Measurements from ENCODE around the gene HSPG2.

Gene HSPG2

DNA sequence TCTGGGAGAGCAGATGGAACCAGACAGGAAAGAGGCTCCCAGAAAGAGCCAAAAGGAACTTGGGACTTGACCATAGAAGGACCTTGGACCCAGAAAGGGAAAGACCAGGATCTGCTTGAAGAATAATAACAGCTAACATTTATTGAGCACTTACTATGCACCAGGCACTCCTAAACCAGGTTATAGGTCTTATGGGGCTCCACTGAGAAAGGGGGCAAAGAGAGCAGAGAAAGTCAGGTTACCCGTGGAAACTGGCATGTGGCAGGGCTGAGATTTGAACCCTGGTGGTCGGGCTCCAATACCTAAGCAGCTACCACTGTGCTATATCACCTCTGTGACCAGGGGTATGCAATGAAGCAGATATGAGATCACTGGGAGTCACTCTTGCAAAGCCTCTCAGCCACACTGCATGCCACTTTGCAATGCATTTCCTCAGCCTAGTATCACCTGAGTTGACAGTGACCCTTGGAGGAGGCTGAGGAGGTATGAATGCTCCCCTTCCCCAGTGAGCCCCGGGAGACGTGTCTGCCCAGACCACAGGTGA is 37.8 kb downstream of the HSPG2 start:
- DNase-seq (ENCODE audit: low read depth, low spot score): no peak

DNA sequence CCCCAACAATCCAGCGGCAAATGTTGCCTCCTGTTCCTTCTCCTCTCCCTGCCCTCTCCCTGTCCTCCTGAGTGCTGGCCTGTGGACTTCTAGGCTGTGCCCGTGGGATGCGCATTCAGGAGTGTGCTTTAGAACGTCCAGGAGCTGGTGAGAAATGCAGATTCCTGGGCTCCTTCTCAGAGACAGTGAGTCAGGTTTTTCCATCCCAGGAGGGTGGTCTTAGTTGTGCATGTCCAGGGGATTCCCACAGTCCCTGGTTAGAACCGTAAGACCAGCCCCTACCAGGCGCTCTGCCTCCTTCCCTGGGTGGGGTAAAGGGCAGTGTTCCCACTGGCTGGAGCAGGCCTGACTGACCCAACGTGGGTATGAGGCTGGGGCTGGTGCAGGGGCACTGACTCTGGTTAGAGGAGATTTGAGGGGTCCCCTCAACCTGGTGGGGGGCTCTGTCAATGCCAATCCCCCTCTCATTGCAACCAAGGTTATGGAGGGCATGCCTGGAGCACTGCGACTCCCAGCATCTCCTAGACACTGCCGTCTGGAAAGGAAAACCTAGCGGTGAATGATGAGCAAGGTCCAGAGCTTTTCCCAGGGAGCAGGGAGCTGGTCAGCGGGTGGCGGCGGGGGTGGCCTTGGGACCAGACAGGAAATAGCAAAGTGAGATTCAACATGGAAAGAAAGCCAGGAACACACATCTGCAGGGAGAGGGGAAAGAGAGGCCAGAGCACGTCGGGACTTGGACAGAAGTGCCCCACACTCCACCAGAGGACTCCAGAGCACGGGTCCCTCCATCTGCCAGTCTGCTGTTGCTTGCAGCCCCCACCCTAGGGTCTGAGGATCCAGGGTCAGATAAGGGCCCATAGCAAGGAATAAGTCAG is 38.5 kb downstream of the HSPG2 start:
- DNase-seq (ENCODE audit: low read depth, low spot score): no peak

DNA sequence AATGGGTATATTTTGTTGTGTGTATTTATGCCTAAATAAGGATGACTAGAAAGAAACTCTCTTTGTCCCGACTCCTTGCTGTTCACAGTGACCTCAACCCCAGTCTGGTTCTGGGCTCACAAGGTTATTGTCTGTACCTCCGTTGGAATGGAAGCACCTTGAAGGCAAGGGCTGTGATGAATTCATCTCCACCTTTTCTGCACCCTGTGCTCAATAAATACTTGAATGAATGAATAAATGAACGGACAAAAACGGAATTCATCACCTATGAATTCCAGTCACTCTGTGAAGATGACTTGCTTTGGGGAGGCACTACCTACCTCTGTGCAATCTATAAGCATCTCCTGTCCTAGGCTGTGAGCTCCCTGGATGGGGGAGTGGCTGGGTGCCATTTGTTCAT is 39.3 kb downstream of the HSPG2 start:
- DNase-seq (ENCODE audit: low read depth, low spot score): no peak

DNA sequence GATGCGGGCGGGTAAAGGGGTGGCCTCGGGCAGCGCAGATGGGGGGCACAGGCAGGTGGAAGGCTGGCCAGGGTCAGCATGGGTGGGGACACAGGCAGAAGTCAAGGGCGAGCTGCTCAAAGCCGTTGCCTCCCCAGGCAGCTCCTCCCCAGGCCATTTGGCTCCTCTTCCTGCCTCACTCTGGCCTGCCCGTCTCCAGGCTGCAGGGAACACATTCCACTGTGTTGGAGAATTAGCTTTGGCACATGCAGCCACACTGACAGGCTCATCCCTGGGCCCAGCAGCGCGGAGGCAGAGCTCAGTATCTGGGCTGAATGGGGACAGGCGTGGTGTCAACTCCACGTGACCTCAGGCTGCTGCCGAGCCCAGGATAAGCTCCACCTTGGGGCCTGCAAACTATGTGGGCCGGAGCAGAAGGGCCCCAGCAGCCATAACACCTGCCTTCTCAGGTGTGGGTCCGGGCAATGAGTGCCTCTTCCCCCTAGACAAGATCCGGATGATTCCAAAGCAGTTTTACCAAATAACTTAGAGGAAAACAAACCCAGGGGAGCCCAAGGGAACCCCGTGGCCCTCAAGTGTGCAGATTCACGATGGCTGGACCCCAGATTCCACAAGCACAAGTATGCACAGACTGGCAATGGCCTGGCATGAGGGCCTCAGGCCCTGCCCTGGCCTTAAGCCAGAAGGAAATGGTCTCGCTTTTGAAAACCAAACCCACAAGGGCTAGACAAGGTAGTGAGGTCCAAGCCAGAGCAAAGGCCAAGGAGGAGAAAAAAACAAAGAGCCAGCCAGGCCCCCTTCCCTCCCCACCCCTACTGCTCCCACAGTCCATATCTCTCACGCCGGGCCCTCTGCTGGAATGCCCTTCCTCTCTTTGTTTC is 40.2 kb downstream of the HSPG2 start:
- DNase-seq (ENCODE audit: low read depth, low spot score): no peak

DNA sequence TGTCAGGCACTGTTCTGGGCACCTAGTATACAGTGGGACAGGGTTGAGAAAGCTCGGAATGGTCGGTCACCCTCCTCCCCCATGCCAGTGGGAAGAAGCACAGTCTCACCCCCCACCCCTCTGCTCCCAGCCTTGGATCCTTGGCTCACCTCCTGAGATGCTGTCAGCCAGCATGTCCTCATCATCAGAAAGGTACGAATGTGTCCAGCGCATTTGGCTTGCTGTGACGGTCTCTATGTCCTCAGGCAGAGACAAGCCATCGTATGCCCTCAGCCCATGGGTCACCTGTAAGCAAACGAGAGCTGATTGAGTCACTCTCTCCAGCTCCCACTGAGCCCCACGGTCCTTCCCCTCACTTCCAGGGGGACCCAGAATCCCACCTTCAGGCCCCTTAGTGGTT is 41.1 kb downstream of the HSPG2 start:
- DNase-seq (ENCODE audit: low read depth, low spot score): no peak

DNA sequence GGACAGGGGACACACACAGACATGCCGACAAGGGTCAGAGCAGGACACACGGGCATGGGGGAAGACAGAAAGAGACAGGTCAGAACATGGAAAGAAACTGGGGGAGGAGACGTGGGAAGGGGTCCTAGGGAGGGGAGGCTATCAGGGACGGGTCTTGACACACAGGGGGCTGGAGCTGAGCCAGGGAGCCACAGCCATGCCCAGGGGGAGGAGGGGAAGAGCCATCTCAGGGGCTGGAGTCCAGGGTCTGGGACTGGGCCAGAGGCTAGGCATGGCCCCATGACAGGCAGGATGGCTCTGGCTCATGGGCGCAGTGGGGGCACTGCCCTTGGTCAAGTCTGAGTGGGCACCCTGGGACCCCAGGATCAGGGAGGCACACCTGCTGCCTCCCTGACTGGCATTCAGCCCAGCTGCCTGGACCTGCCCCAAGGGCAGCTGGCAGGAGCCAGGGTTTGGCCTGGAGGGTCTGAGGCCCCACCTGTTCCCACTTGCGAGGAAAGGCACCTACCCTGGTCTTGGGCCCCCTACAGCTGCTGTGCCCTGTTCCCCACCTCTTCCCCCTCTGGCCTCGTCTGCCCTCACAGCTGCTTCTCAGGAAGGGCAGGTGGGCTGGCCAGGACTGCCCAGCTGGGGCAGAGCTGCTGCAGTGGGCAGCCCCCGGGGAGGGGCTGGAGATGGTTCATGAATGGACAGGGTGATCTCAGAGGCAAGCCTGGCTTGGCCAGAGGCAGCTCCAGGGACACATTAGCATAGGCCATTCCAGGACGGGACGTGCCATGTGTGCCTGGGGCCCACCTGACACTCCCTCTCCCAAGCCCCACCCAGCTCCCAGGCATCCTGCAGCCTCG is 42.9 kb downstream of the HSPG2 start:
- DNase-seq (ENCODE audit: low read depth, low spot score): no peak

DNA sequence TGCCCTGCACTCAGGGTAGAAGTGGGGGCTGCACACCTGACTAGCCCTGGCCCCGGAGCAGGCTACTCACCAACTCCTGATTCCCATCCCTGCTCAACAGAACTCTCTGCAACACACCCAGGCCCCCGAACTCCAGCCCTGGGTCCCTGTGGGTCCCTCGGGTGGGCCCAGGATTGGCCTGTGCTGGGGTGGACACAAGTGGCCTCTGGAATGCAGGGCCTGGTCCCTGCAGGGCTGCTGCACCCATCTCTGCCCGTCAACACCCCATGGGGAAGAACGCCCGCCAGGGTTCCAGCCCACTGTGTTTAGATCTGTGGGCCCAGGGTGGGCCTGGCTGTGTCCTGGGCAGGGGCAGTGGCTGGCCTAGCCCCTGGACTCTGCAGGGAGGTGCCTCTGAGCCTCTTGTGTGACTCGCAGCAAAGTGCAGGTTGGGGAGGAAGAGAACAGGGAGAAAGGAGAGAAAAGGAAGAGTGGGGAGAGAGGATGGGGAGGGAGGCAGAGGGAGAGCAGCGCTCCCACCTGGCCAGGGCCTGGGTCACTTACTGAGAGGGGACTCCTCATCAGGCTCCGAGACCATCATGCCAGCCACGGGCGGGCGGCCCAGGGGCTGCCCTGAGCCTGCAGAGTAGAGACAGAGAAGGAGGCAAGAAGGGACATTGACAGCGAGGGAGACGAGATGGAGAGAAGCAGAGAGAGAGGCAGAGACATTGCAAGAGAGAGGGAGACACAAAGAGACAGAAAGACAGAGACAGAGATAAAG is 43.9 kb downstream of the HSPG2 start:
- no peak for DNase-seq (ENCODE audit: low read depth, low spot score)

DNA sequence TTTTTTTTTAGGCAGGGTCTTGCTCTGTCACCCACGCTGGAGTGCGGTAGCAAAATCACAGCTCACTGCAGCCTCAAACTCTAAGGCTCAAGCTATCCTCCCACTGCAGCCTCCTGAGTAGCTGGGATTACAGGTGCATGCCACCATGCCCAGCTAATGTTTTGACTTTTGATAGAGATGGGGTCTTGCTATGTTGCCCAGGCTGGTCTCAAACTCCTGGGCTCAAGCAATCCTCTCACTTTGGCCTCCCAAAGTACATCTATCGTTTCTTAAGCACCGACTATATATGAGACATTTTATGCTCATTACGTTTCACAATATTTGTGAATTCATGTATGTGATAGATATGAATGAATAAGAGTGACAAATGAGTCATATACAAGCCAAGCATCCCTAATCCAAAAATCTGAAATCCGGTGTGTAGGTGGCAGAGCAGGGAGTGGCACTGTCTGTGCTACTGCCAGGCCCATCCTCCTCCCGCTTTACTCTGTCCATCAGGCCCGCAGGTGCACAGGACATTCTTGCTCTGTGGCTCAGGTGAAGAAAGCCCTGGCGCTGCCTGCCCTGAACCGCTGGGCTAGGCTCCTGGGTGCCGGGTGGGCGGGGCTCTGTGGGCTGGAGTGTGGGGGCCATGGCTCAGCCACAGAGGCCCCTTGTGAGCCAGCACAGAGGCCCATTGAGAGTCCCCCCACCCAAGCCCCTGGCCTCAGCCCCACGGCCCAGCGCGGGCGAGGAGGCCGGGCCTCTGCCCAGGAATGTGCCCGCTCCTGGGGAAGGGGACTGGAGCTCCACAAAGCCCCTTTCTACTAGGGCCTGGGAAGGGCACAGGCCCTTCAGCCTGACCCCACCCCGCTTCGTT is 45.3 kb downstream of the HSPG2 start:
- no peak for DNase-seq (ENCODE audit: low read depth, low spot score)

DNA sequence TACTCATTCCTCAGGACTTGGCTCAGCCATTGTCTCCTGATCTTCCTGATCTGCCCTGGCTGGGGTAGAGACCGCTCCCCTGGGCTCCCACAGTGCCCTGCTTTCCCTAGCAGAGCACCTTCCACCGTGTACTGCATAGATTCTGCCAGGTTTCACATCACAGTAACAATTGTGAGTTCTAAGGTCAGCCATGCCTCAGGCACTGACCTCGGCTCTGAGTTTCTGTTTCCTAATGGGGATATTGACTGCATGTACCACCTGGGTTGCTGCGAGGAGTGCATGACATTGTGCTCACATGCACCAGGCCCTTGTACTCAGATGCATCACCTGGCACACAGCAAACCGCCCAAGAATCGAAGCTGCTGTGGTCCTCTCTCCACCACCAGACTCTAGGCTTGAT is 46.0 kb downstream of the HSPG2 start:
- no peak for DNase-seq (ENCODE audit: low read depth, low spot score)

DNA sequence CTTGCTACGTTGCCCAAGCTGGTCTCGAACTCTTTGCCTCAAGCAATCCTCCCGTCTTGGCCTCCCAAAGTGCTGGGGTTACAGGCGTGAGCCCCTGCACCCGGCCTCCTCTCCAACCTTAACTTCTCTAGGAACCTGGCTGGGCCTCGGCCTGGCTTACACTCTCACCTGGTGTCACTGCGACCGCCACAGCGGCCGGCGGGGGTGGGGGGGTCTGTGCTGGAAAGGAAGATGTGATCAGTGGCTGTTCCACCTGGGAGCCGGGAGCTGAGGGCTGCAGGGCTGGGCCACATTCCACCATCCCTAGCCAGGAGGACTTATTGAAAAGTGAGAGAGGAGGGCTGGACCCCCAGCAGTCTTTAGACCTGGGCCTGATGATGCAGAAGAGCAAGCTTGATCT is 48.6 kb downstream of the HSPG2 start:
- no peak for DNase-seq (ENCODE audit: low read depth, low spot score)

DNA sequence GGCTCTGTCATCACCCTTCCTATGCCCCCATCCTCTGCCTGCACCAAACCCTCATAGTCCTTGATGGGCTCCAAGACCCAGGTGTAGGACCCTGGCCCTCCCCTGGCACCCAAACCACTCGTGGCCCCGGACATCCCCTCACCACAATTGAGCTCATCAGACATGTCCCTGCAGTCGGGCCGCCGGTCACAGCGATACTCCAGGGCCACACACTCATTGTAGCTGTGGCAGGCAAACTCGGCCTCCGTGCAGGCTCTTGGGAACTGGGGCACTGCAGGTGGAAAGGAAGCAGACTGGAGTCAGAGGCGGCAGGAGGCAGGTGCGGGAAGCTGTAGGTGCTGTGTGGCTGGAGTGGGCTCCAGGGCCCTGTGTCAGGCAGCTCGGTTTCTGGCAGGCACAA is 49.3 kb downstream of the HSPG2 start:
- no peak for DNase-seq (ENCODE audit: low read depth, low spot score)

DNA sequence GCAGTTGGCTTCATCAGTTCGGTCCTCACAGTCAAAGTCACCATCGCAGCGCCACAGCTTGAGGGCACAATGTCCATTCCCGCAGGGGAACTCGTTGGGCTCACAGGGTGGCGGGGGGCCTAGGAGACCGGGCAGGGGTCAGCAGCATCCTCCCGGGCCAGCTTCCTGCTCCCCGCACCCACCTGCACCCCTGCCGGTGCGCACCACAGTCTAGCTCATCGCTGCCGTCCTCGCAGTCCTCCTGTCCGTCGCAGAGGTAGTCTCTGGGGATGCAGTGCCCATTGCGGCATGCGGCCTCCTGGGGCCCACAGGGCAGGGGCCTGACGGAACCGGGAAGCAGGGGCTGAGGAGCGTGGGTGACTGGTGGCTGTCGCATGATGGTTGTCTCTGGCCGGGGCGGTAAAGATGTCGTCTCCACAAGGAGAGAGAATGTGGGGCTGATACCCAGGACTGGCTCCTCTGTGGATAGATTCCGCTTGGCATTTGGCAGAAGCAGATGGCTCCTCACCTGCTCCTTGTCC is 49.8 kb downstream of the HSPG2 start:
- DNase-seq (ENCODE audit: low read depth, low spot score): no peak

DNA sequence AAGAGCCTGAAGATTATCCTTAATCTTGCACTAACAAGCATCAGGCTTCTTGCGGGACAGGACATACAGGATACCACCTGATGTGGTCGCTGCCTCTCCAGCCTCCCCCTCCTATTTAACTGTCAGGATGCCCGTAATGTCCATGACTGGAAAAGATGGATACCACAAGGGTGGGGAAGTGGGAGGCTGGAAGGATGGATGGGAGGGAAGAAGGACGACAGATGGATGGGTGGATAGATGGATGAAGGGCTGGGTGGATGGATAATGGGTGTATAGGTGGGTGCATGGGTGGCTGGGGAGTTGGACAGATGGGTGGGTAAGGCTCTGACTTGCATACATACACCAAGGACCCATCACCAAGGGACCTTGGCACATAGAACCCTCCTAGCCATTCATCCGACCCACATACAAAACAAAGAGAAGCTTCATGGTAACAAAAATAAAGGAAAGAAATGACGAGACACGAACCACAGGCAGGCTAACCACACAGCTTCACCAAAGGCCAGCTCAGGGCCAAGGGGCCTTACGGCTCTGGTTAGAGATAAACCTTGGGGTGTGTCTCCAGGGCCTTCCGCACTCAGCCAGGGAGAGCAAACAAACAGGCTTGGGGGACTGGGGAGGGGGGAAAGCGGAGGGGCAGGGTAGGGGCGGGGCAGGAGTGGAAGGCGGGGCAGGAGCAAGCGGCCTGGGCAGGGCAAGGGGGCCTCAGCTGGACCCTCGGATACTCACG is 50.5 kb downstream of the HSPG2 start:
- no peak for DNase-seq (ENCODE audit: low read depth, low spot score)

DNA sequence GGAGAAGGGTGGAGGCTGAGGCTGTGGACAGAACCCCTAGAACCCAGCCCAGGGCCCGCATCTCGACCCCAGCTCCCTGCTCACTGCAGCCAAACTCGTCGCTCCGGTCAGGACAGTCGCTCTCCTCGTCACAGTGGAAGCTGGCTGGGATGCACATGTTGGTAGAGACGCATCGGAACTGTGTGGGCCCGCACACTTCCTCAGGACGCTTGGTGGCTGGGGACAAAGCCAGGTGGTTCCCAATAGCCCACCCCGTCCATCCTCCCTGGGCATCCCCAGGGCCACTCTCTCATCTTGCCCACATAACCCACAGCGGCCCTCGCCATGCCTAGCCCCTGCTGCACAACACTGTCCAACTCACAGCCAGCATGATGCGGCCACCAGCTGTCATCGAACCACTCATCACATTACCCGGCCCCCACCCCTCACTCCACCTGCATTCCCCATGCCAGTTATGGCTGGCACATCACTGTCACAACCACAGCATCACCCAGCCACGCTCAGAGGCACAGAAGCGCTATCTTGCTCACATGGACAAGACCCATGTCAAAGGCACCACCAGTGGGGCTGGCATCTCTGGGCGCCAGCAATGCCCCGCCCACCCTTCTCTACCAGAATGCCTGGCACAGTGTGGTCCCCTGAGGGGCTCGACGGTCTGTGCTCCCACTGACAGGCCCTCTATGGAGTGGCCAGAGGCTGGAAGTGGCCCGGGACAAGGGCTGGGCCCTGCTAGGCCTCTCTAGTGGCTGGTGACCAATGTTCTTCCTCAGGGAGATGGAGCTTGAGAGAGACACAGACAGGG is 51.7 kb downstream of the HSPG2 start:
- DNase-seq (ENCODE audit: low read depth, low spot score): no peak

DNA sequence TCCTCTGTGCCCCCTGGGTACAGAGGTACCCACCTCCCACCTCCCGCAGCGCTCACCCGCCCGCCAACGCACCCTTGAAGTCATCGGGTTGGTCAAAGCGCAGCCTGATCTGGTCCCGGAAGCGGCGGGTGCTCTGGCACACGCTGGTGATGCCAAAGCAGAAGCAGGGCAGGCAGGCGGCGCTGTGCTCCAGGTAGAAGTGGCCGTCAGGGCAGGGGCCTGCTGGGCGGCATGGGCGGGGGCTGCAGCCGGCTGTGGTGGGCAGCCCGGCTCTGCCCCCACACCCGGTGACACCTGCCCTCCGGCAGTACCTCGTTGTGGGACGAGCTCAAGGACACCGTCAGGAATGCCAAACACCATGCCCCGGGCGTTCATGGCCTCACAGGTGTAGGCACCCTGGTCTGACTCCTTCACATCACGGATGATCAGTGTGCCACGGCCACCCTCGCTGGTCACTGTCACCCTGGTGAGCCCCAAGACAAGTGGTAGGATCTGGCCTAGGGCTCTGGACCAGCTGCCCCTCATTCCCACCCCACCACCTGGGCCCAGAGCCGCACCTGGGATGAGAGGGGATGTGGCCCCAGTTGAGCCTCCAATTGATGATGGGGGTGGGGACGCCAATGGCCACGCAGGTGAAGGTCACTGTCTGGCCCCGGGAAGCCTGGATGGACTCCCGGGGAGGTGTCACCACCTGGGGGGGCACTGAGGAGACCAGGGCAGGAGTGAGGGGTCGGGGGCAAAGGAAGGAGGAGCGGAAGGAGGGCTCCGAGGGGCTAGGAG is 52.5 kb downstream of the HSPG2 start:
- no peak for DNase-seq (ENCODE audit: low read depth, low spot score)

DNA sequence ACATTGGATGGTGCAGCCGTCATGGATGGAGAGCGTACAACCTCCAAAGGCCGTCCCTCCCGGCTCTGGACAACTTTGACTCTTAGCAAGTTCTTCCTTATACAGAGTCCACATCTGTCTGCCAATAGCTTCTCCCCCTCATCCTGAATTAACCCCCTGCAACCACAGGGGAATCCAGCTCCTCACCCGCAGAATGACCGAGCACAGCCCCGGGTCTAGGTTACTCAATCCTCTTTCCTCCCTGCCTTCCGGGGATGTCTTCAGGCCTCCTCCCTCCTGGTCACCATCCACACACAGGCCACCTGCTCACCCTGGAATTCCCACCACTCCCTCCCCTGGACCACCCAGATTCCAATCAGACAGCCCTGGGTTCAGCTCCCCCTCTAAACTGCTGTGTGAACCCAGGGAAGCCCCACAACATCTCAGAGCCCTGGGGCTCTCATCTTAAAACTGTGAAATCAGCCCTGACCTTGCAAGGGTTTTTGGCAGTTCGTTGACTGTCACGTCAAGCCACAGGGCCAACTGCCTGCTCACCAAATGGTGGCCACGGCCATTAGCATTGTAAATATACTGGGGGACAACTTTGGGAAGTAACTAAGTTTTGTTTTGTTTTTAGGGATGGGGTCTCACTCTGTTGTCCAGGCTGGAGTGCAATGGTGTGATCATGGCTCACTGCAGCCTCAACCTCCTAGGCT is 54.2 kb downstream of the HSPG2 start:
- no peak for DNase-seq (ENCODE audit: low read depth, low spot score)

DNA sequence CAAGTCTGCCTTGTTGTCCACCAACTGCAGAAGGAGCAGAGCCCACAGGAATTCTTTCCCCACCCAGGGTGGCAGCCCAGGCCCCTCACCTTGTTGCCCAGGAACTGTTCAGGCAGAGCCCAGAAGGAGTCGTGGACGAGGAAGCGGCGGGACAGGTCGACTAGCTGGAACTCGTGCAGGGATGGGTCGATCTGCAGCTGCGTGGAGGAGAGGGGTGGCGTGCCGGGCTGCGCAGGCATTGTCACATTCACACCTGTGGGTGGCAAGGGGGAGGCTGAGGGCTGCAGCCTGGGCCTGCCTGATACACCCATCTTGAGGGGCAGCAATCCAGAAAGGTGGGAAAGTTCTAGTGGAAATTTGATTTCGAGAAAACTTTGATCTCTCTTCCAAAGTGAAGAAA is 55.9 kb downstream of the HSPG2 start:
- DNase-seq (ENCODE audit: low read depth, low spot score): no peak
